ENCODE data around the gene SYT2. TPM values are rescaled to one million over a fixed set of nuclear protein-coding genes. Genes with fewer than 3 reads are reported as not detected.
A peak's percentile ranks its signal among the peaks of the same experiment; 100 is the strongest.

SYT2 gene
- total and polyA plus RNA-seq, 9 of the 15 experiments (the other 6 are each of a cell fraction or from before 2014, with no cell fraction given), result not detected

GRCh38 chr1:202553560-202554038 lies 156.7 kb downstream of the SYT2 start (continued):
- TF ChIP-seq PCBP1 (IDR thresholded peaks at IDR 0.05; ENCODE audit: low read depth, low read length, poor library complexity, severe bottlenecking) (no peak), ZC3H8 (IDR thresholded peaks at IDR 0.05) (no peak), EP300 (IDR thresholded peaks at IDR 0.05; ENCODE audit: low read length) (peak; percentile 92), MITF (IDR thresholded peaks at IDR 0.05) (0 out of 2 replicates have a peak, but pooled peaks have one; percentile 22), NR1H2 (CRISPR knock-in tag; IDR thresholded peaks at IDR 0.05) (no peak), JUN (IDR thresholded peaks at IDR 0.05; ENCODE audit: borderline replicate concordance, low read depth, low read length) (peak; percentile 73; the same call in 1 of the 2 replicates), JUN (CRISPR knock-in tag; IDR thresholded peaks at IDR 0.05; ENCODE audit: borderline replicate concordance) (no peak), ZNF408 (CRISPR knock-in tag; IDR thresholded peaks at IDR 0.05; ENCODE audit: low read depth) (no peak), ZNF175 (CRISPR knock-in tag; IDR thresholded peaks at IDR 0.05; ENCODE audit: low read depth) (peak; percentile 87), TRIM28 (IDR thresholded peaks at IDR 0.05) (peak; percentile 84; the same call in 1 of the 2 replicates), ZNF263 (CRISPR knock-in tag; IDR thresholded peaks at IDR 0.05; ENCODE audit: borderline replicate concordance) (no peak; the same call in 1 of the 2 replicates), ZNF395 (CRISPR knock-in tag; IDR thresholded peaks at IDR 0.05) (no peak), MXI1 (IDR thresholded peaks at IDR 0.05; ENCODE audit: low read depth, low read length) (no peak), HOMEZ (CRISPR knock-in tag; IDR thresholded peaks at IDR 0.05) (no peak), NEUROD1 (IDR thresholded peaks at IDR 0.05; ENCODE audit: borderline replicate concordance, low read depth, low read length, partially characterized antibody) (peak; percentile 66), SRSF1 (IDR thresholded peaks at IDR 0.05; ENCODE audit: low read depth, low read length) (no peak), MBD2 (IDR thresholded peaks at IDR 0.05; ENCODE audit: borderline replicate concordance, low read depth) (peak; percentile 77), SRF (CRISPR knock-in tag; IDR thresholded peaks at IDR 0.05) (peak in 1 of 2 experiments; percentile 52; a peak in 1 of 4 replicates), COPS2 (conservative IDR thresholded peaks at IDR 0.05) (no peak), GATAD2A (IDR thresholded peaks at IDR 0.05) (peak; percentile 83), RAD21 (CRISPR knock-in tag; conservative IDR thresholded peaks at IDR 0.05 in 1 of 2, IDR thresholded peaks at IDR 0.05 in 1 of 2) (peak in 1 of 2 experiments; percentile 15; a peak in 1 of 4 replicates), L3MBTL2 (IDR thresholded peaks at IDR 0.05) (peak; percentile 19; the same call in 1 of the 2 replicates), ZNF766 (CRISPR knock-in tag; conservative IDR thresholded peaks at IDR 0.05) (peak; percentile 80; the same call in 1 of the 2 replicates), CBX3 (IDR thresholded peaks at IDR 0.05; ENCODE audit: borderline replicate concordance in 1 of 2, low read length in 2 of 2) (peak in 1 of 2 experiments; percentile 46; a peak in 1 of 3 replicates), ZNF24 (IDR thresholded peaks at IDR 0.05) (no peak)
